HG02759 (cell line): ENCODE measurements around the gene GALNT1.

Source experiments
- ATAC-seq: cut with Tn5 transposase; IDR thresholded peaks from one replicate; pipeline ENCODE4 v1.9.1; 2021; ENCODE audit warnings: mild to moderate bottlenecking, moderate library complexity; ENCODE audit not compliant: unreplicated experiment

GALNT1 gene

GRCh38 chr18:35662293-35663062, 80.9 kb downstream of the GALNT1 start:
- no peak for ATAC-seq

GRCh38 chr18:35671966-35672603, 90.5 kb downstream of the GALNT1 start:
- ATAC-seq, result no peak

GRCh38 chr18:35672897-35673296, 91.4 kb downstream of the GALNT1 start:
- no peak for ATAC-seq

GRCh38 chr18:35673682-35674081, 92.1 kb downstream of the GALNT1 start:
- ATAC-seq, result no peak

- ATAC-seq, result no peak
Observed at GRCh38 chr18:35680139-35680551, 98.6 kb downstream of the GALNT1 start.

- no peak for ATAC-seq
Observed at GRCh38 chr18:35682281-35682867, 100.8 kb downstream of the GALNT1 start.

GRCh38 chr18:35683021-35683420, 101.5 kb downstream of the GALNT1 start:
- ATAC-seq, result no peak

- peak; percentile 94 for ATAC-seq
Observed at GRCh38 chr18:35688757-35689156, 107.2 kb downstream of the GALNT1 start.

- ATAC-seq, result no peak
Observed at GRCh38 chr18:35689728-35690127, 108.2 kb downstream of the GALNT1 start.

- ATAC-seq, result no peak
Observed at GRCh38 chr18:35691625-35692024, 110.1 kb downstream of the GALNT1 start.

- no peak for ATAC-seq
Observed at GRCh38 chr18:35692866-35693265, 111.3 kb downstream of the GALNT1 start.

- ATAC-seq, result no peak
Observed at GRCh38 chr18:35693829-35694228, 112.3 kb downstream of the GALNT1 start.

GRCh38 chr18:35694808-35695207, 113.3 kb downstream of the GALNT1 start:
- ATAC-seq, result peak; percentile 63

GRCh38 chr18:35695384-35695783, 113.8 kb downstream of the GALNT1 start:
- ATAC-seq, result no peak

- ATAC-seq, result no peak
Observed at GRCh38 chr18:35695803-35696202, 114.3 kb downstream of the GALNT1 start.

GRCh38 chr18:35696307-35696706, 114.8 kb downstream of the GALNT1 start:
- ATAC-seq, result no peak

GRCh38 chr18:35697869-35698268, 116.3 kb downstream of the GALNT1 start:
- no peak for ATAC-seq

GRCh38 chr18:35703043-35703688, 121.6 kb downstream of the GALNT1 start:
- no peak for ATAC-seq

- no peak for ATAC-seq
Observed at GRCh38 chr18:35705988-35706387, 124.4 kb downstream of the GALNT1 start.

- ATAC-seq, result no peak
Observed at GRCh38 chr18:35707247-35707646, 125.7 kb downstream of the GALNT1 start.

GRCh38 chr18:35707674-35708073, 126.1 kb downstream of the GALNT1 start:
- no peak for ATAC-seq

GRCh38 chr18:35710581-35710980, 129.0 kb downstream of the GALNT1 start:
- no peak for ATAC-seq
